CD14-positive monocyte (primary cell): ENCODE measurements around the gene FAM50B. TPM values are rescaled to one million over a fixed set of nuclear protein-coding genes. Genes with fewer than 3 reads are reported as not detected.

ENCODE experiments used
- DNase-seq, 3 donors: peaks; one replicate each; pipeline ENCODE4 v3.0.0-alpha.2; 2011 to 2022
- H2AFZ ChIP-seq: 2 replicates; pipeline ENCODE4 v1.6.0; 2012; ENCODE audit warnings: mild to moderate bottlenecking, low read depth, low read length, inconsistent platforms; ENCODE audit not compliant: insufficient read depth, poor library complexity, severe bottlenecking
- H3K27ac ChIP-seq, 2 donors: 1 replicate in 1 of 2; 2 replicates in 1 of 2; pipeline ENCODE4 v1.5.1; 2012 to 2013; ENCODE audit warnings: low read length in 2 of 2, control low read depth in 1 of 2, inconsistent platforms in 1 of 2, low read depth in 1 of 2, mild to moderate bottlenecking in 1 of 2
- H3K27me3 ChIP-seq, 2 donors: one replicate each; pipeline versions ENCODE4 v1.6.0 to v1.6.1; 2011 to 2013; ENCODE audit warnings: low read length in 2 of 2; ENCODE audit not compliant: control insufficient read depth in 2 of 2, insufficient read depth in 2 of 2
- H3K36me3 ChIP-seq, 2 donors: replicated peaks in 1 of 2; 1 replicate in 1 of 2; 2 replicates in 1 of 2; pipeline versions ENCODE4 v1.5.1 to v1.6.1; 2012 to 2013; ENCODE audit warnings: low read length in 2 of 2, control low read depth in 1 of 2, inconsistent platforms in 1 of 2, mild to moderate bottlenecking in 1 of 2; ENCODE audit not compliant: insufficient read depth in 2 of 2, control insufficient read depth in 1 of 2
- H3K4me1 ChIP-seq, 2 donors: 1 replicate in 1 of 2; 2 replicates in 1 of 2; pipeline versions ENCODE4 v1.5.1 to v1.6.1; 2012 to 2013; ENCODE audit warnings: low read length in 2 of 2, control low read depth in 1 of 2, inconsistent platforms in 1 of 2, mild to moderate bottlenecking in 1 of 2, moderate library complexity in 1 of 2; ENCODE audit not compliant: insufficient read depth in 2 of 2, control insufficient read depth in 1 of 2
- H3K4me2 ChIP-seq: replicated peaks from 2 replicates; pipeline ENCODE3; 2012; ENCODE audit warnings: low read length, moderate library complexity, mild to moderate bottlenecking; ENCODE audit not compliant: poor library complexity, severe bottlenecking; ENCODE audit errors: extremely low read depth
- H3K4me3 ChIP-seq, 3 experiments: fragments of 200-600 bp in 1 of 3; sonication (generic) in 1 of 3; replicated peaks in 1 of 3; 1 replicate in 2 of 3; 2 replicates in 1 of 3; pipeline ENCODE4 v1.5.1; 2011 to 2013; ENCODE audit warnings: low read length in 3 of 3, mild to moderate bottlenecking in 3 of 3, control low read depth in 2 of 3, low read depth in 2 of 3, inconsistent platforms in 1 of 3, moderate library complexity in 1 of 3
- H3K79me2 ChIP-seq: 2 replicates; pipeline ENCODE4 v1.6.0; 2012; ENCODE audit warnings: mild to moderate bottlenecking, control low read depth, inconsistent platforms, low read length, moderate library complexity; ENCODE audit not compliant: insufficient read depth
- H3K9ac ChIP-seq: 2 replicates; pipeline ENCODE4 v1.6.0; 2017; ENCODE audit warnings: low read length, mild to moderate bottlenecking; ENCODE audit not compliant: insufficient read depth, poor library complexity, severe bottlenecking
- H3K9me3 ChIP-seq, 2 donors: replicated peaks in 1 of 2; 1 replicate in 1 of 2; 2 replicates in 1 of 2; pipeline versions ENCODE4 v1.5.1 to v1.6.1; 2012 to 2013; ENCODE audit warnings: low read length in 2 of 2, control low read depth in 1 of 2; ENCODE audit not compliant: control insufficient read depth in 1 of 2, insufficient read depth in 1 of 2
- H4K20me1 ChIP-seq: 2 replicates; pipeline ENCODE4 v1.6.0; 2012; ENCODE audit warnings: mild to moderate bottlenecking, low read length, control low read depth, moderate library complexity; ENCODE audit not compliant: insufficient read depth
- H3K27ac Mint-ChIP-seq, 7 donors: one replicate each; pipeline ENCODE4 v1.8.0; 2020; ENCODE audit warnings: mild to moderate bottlenecking in 7 of 7, mixed read lengths in 7 of 7, moderate library complexity in 6 of 7, inconsistent platforms in 2 of 7
- H3K27me3 Mint-ChIP-seq, 3 donors: one replicate each; pipeline ENCODE4 v1.8.0; 2021 to 2022; ENCODE audit warnings: low read depth in 3 of 3, mild to moderate bottlenecking in 3 of 3, mixed read lengths in 3 of 3, moderate library complexity in 3 of 3, inconsistent platforms in 1 of 3
- H3K36me3 Mint-ChIP-seq, 2 donors: one replicate each; pipeline ENCODE4 v1.8.0; 2020; ENCODE audit warnings: mixed read lengths in 2 of 2, inconsistent platforms in 1 of 2, mild to moderate bottlenecking in 1 of 2
- H3K4me1 Mint-ChIP-seq: one replicate; pipeline ENCODE4 v1.8.0; 2020; ENCODE audit warnings: mild to moderate bottlenecking, mixed read lengths
- H3K4me3 Mint-ChIP-seq, 2 donors: one replicate each; pipeline ENCODE4 v1.8.0; 2020; ENCODE audit warnings: mild to moderate bottlenecking in 2 of 2, mixed read lengths in 2 of 2, moderate library complexity in 1 of 2
- H3K9me3 Mint-ChIP-seq, 7 donors: one replicate each; pipeline ENCODE4 v1.8.0; 2020 to 2022; ENCODE audit warnings: mixed read lengths in 7 of 7, mild to moderate bottlenecking in 6 of 7, moderate library complexity in 6 of 7, inconsistent platforms in 2 of 7
- CTCF ChIP-seq: fragments of 200-600 bp; IDR thresholded peaks from one replicate; pipeline ENCODE4 v1.8.0; 2022; ENCODE audit warnings: antibody characterized with exemption, mild to moderate bottlenecking
- WGBS: methylation state at CpG from one replicate; pipeline ENCODE4 v1.1.5; 2013; ENCODE audit warnings: missing lambda C conversion rate; ENCODE audit not compliant: insufficient coverage; 5-methylcytosine and 5-hydroxymethylcytosine counted together
- intact Hi-C, 2 donors: fragments of 100-400 bp; cut with micrococcal nuclease; formaldehyde crosslinking; loops; one replicate each; pipeline versions ENCODE4 v1.15.0 to v1.15.1; 2023
- polyA plus RNA-seq, 3 donors: library from polyadenylated mRNA; depleted of rRNA in 1 of 3; unstranded in 2 of 3; stranded (reverse) in 1 of 3; fragments of 300-500 nt in 2 of 3; fragments of >200 nt in 1 of 3; fragmentation: Illumina TruSeq in 2 of 3; gene quantifications; 1 replicate in 2 of 3; 2 replicates in 1 of 3; pipeline ENCODE4 v1.2.3, GENCODE V29; 2012 to 2021

Gene FAM50B
- polyA plus RNA-seq, 3 donors: 1.8 to 3.3 (median 3.0) TPM

- Mint-ChIP-seq H3K36me3 (no peaks in the 10 kb centered on the region), H3K27ac (no peak overlapping the region), H3K27me3 (peaks cover 0 to 7% (median 1%) of the 10 kb centered on the region in 3 donors), H3K4me1 (no peaks in the 10 kb centered on the region), H3K4me3 (no peak overlapping the region), H3K9me3 (peaks cover 0 to 2% (median 0%) of the 10 kb centered on the region in 7 donors)
- WGBS: 97% methylated on average over 7 of the region's 11 CpGs
- H3K9me3 ChIP-seq: no peaks in the 10 kb centered on the region
- no peak overlapping the region for H2AFZ ChIP-seq
- DNase-seq: no peak
- no peak overlapping the region for H3K4me2 ChIP-seq
- H3K27ac ChIP-seq: no peak overlapping the region
- H3K79me2 ChIP-seq: no peaks in the 10 kb centered on the region
- no peak overlapping the region for H3K9ac ChIP-seq
- no peaks in the 10 kb centered on the region for H3K36me3 ChIP-seq
- intact Hi-C loops: no loop called here
- H3K4me1 ChIP-seq: no peaks in the 10 kb centered on the region
- H3K27me3 ChIP-seq: no peaks in the 10 kb centered on the region
- no peaks in the 10 kb centered on the region for H4K20me1 ChIP-seq
- no peak for TF ChIP-seq CTCF
- no peak overlapping the region for H3K4me3 ChIP-seq
Observed at GRCh38 chr6:3800850-3801591, 48.2 kb upstream of the FAM50B start.

- TF ChIP-seq CTCF: no peak
- intact Hi-C loops: no loop called here
- Mint-ChIP-seq H3K27ac (no peak overlapping the region), H3K4me3 (no peak overlapping the region), H3K27me3 (peaks cover 0 to 7% (median 1%) of the 10 kb centered on the region in 3 donors), H3K9me3 (peaks cover 0 to 2% (median 0%) of the 10 kb centered on the region in 7 donors), H3K36me3 (no peaks in the 10 kb centered on the region), H3K4me1 (no peaks in the 10 kb centered on the region)
- no peak overlapping the region for H2AFZ ChIP-seq
- H3K4me1 ChIP-seq: no peaks in the 10 kb centered on the region
- H3K36me3 ChIP-seq: no peaks in the 10 kb centered on the region
- DNase-seq: no peak
- no peak overlapping the region for H3K9ac ChIP-seq
- no peaks in the 10 kb centered on the region for H3K9me3 ChIP-seq
- H3K27me3 ChIP-seq: no peaks in the 10 kb centered on the region
- no peaks in the 10 kb centered on the region for H3K79me2 ChIP-seq
- no peak overlapping the region for H3K4me3 ChIP-seq
- WGBS: no CpG with 5 or more reads among the region's 5 CpGs
- no peaks in the 10 kb centered on the region for H4K20me1 ChIP-seq
- H3K4me2 ChIP-seq: no peak overlapping the region
- H3K27ac ChIP-seq: no peak overlapping the region
Observed at GRCh38 chr6:3801960-3802359, 47.2 kb upstream of the FAM50B start.
